T follicular helper cell (primary cell): ENCODE measurements around the gene PLA2G4F.

Source experiments
- DNase-seq: peaks from one replicate; pipeline ENCODE4 v3.0.0-alpha.2; 2020; ENCODE audit warnings: low read depth

PLA2G4F gene

DNA sequence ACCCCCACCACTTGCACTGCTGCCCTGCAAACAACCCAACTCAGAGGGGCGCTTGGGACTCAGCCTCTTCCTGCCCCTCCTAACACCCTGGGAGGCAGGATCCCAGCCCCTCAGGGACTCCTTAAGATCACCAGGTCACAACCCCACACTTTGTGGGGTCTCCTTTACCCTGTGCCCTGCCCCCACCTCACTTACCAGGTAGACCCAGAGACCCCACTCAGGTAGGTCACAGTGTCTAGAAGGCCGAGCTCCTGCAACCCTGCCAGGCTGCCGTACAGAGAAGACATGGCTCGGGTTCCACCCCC is 9.1 kb downstream of the PLA2G4F start:
- DNase-seq, result no peak

DNA sequence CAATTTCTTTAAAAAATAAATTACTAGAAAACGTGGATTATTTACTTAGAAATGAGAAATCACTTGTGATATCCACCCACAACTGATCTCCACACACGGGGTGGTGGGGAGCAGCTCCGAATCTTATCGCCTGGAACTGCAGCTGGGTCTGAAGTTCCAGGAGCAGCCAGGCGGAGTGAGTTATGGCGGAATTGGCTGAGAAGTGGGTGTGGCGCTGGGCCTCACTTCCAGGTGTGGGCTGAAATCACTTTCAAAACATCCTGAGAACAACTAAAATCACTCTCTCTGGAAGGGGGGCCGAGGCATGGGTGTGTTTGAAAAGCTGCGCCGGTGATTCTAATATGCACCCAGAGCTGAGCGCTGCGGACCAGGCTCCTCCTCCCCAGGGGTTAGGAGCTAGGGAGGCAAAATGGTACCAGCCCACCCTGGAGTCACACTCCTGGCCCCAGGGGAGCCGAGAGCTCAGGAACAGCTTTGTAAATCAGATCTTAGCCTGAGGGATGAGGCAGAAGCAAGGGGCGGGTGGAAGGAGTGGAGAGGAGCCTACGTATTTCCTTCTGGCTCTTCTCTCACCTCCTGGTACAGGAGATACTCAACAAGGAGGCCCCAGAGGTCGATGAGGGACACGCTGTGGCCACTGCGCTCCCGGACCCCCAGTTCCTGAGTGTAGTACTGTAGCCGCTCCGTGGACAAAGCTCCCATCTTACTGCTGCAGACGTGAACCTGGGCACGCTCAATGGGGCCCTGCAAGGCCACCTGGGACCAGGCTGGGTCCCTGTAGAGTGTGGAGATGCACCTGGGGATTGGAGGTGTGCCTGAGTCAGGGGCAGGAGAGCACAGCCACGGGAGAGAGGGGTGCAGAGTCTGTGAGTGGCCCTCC is 9.6 kb downstream of the PLA2G4F start:
- no peak for DNase-seq

DNA sequence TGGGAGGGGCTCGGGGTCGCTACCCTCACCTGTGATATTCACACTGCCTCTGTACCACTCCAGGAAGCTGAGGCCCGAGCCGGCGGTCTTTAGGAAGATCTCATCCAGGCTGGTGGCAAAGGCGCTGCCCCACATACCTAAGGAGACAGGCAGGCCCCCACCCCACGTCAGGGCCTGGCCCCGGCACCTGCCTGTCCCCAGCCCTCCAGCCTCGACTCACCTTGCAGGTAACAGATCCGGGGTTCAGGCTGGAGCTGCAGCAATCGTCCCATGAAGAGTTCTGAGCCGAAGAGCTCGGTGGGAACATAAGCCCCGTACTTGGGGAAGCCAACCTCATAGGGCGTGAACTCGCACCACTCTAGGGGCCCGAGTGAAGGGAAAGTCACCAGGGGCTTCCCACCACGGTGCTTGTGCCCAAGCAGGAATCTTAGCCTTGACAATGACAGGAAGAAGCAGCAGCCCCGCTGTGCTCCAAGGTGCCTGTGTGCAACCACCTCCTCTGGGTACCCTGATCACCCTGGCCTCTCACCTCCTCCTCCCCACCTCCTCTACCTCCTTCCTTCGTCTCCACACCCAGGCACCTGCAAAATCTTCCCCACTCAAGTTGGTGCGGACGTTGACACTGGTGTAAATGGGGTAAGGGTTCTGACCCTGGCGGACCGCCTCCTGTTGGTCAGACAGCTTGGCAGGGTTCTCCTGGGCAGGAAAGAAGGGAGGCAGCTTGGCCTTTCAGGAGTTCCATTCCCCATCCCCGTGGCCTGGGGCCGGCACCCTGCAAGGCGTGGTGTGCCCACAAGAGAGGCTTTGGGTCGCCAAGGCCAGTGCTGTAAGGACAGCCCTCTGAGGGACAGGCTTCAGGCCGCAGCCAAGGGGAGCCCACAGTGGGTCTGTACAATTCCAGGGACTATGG is 10.6 kb downstream of the PLA2G4F start:
- DNase-seq, result no peak

- no peak for DNase-seq
Observed at GRCh38 chr15:42144841-42145375, 11.5 kb downstream of the PLA2G4F start.

DNA sequence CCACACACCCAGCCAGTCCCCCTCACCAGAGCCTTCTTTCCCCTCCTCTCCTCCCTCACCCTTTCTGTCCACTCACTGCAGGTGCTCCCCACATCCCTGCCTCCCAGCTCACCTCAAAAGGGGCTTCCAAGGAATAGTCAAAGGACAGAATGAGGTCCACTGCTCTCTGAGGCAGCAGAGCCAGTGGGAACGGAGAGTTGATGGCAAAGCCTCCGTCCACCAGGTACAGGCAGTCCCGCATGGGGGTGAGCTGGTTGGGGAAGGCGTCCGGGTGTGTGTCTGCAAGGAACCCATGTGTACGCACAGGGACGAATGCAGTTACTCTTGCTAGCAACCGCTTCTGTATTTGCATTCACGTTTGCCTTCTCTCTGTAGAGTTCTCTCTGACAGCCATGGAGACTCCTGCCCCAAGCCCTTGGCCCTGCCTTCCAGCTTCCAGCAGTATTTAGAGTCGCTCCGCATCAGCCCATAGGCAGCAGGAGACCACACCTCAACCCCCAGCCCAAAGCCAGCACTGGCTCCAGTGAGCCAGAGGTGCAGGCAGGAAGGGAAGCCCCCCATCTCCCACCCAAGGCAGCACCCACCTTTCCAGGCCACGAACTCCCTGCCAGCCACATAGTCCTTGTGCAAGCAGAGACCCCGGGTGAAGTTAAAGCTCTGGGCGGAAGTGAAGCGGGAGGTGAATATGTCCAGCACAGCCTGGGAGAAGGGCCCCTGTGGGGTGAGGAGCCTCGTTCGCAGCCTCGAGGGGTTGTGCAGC is 12.4 kb downstream of the PLA2G4F start:
- DNase-seq, result no peak

GRCh38 chr15:42143356-42143755 is 13.1 kb downstream of the PLA2G4F start:
- no peak for DNase-seq

DNA sequence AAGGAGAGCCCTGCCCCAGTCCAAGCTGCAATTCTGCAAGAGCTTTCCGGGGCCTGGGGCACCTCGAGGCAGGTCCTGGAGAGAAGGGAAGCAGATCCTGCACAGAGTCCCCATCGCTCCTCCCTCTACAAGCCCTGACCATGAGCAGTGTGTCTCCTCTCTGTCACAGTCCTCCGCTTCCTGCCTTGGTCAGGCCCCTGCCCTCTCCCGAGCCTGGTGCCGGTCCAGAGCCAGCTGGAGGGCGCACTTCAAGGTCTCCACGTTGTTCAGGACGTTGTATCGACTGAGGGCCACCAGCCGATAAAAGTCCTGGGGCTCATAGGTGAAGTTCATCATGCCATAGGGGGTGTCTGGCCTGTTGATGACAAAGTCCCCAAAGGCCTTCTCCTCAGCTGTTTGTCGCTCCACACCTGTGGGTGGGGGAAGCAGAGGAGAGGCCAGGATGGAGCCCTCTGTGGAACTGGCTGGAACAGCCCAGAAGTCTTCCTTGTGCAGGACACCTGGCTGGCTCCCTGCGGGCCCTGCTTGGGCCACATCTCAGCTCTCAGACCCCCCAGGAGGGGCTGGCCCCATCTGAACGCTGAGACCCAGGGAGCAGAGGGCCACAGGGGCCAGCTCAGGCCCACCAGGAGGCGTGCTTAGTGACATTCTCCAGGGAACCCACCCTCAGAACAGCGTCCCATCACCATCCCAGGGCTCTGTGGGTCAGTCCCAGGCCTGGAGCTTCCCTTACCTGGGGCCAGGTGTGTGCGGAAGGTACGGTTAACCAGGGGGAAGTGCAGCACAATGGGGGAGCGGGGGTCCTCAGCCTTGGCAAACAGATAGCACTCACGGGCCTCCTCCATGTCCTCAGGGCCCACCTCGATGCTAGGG is 14.4 kb downstream of the PLA2G4F start:
- no peak for DNase-seq

DNA sequence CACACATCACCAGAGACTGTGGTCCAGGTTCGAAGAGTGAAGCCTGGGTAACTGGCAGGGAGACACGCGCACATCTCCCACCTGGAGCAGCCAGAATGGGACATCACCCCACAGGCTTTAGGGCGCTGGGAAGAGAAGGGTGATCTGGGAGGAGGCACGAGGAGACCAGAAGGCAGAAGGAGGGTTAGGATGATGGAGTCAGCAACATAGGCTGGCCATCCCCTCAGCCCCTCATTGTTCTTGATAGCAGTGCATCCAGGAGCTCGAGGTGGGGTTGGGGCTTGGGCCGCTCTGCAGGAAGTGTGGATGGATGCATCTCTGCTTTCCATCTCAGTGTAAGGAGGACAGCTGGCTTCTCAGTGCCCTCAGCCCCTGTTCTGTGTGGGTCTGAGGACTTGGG is 15.2 kb downstream of the PLA2G4F start:
- no peak for DNase-seq

- DNase-seq, result no peak
Observed at GRCh38 chr15:42140383-42141070, 15.9 kb downstream of the PLA2G4F start.

DNA sequence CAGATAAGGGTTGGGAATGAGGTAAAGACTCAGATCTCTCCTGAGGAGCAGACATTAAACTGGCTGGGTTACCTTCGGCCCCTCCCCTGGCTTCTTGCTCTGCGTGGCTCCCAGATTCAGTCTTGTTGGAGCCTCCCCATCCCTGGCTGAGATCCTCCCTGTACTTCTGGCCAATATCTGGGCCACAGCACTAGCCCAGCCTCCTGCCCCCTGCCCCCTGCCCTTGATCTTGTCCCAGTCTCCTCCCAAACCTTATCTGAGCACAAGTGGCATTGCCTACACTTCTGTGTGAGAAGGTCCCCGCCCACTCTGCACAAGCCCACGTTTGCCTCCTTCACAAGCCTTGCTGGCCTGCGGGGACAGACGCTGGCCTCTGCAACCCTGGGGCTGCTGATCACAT is 16.8 kb downstream of the PLA2G4F start:
- DNase-seq, result no peak

- no peak for DNase-seq
Observed at GRCh38 chr15:42138968-42139386, 17.5 kb downstream of the PLA2G4F start.

GRCh38 chr15:42138411-42138810 is 18.0 kb downstream of the PLA2G4F start:
- DNase-seq, result no peak

- DNase-seq, result no peak
Observed at GRCh38 chr15:42137461-42138261, 18.8 kb downstream of the PLA2G4F start.

DNA sequence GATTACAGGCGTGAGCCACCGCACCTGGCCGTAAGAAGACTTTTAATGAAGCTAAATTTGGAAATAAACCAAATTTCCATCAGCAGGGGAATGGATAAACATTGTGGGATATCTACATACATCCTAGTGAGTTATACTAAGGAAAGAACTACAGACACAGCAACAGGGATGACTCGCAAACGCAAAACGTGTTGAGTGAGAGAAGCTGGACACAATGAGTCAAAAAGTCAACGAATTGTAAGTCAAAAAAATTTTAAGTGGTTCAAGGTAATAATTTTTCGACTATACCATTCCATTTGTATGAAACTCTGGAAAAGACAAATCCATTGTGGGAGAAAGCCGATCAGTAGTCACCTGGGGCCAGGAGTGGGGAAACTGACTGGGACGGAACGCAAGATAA is 19.9 kb downstream of the PLA2G4F start:
- no peak for DNase-seq

DNA sequence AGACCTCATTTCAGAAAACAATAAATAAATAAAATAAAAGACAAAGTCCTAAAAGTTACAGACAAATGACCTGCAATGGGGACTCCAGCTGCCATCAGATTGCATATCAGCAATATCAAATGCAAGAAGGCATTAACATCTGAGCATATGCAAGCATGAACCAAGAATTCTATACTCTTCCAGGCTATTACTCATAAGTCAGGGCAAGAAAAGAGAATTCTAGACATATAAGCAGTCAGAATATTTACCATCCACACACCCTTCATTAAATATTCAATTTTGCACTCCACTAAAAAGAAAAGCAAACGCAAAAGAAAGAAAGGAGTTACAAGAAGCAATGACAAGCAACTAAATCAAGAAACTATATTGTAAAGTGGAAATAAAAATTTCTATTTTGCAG is 21.1 kb downstream of the PLA2G4F start:
- DNase-seq, result no peak

- no peak for DNase-seq
Observed at GRCh38 chr15:42134617-42135245, 21.7 kb downstream of the PLA2G4F start.

- peak; percentile 21 for DNase-seq
Observed at GRCh38 chr15:42133886-42134502, 22.4 kb downstream of the PLA2G4F start.

DNA sequence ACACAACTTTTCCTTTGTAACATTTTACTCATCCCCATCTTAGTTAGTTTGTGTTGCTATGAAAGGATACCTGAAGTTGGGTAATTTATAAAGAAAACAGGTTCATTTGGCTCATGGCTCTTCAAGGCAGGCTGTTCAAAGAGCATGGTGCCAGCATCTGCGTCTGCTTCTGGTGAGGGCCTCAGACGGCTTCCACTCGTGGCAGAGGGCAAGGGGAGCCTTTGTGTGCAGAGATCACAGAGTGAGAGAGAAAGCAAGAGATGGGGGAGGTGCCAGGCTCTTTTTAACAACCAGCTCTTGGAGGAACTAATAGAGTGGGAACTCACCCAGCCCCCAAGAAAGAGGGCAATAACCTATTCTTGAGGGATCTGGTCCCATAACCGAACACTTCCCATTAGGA is 23.1 kb downstream of the PLA2G4F start:
- DNase-seq, result no peak
